HEK293 (cell line): ENCODE data around the gene ZMYND10.
A peak's percentile ranks its signal among the peaks of the same experiment; 100 is the strongest.

Experiments
- ATF2 ChIP-seq: fragments of 450-650 bp; formaldehyde crosslinking; IDR thresholded peaks from 2 replicates; pipeline ENCODE4 v1.5.1; 2016; ENCODE audit warnings: missing biosample characterization, missing genetic modification characterization, low read depth
- KLF16 ChIP-seq: fragments of 450-650 bp; formaldehyde crosslinking; IDR thresholded peaks from 2 replicates; pipeline ENCODE4 v1.5.1; 2017; ENCODE audit warnings: missing biosample characterization, missing genetic modification characterization
- KLF17 ChIP-seq: fragments of 450-650 bp; formaldehyde crosslinking; IDR thresholded peaks from 2 replicates; pipeline ENCODE4 v1.5.1; 2016; ENCODE audit warnings: missing biosample characterization, missing genetic modification characterization
- MEIS1 ChIP-seq: sonication (generic); formaldehyde crosslinking; IDR thresholded peaks from 2 replicates; pipeline ENCODE4 v1.8.1; 2022; ENCODE audit warnings: missing genetic modification reagents, mild to moderate bottlenecking, borderline replicate concordance
- MYNN ChIP-seq: fragments of 450-650 bp; formaldehyde crosslinking; IDR thresholded peaks from 2 replicates; pipeline ENCODE4 v1.5.1; 2016; ENCODE audit warnings: missing biosample characterization, missing genetic modification characterization, borderline replicate concordance
- PBX3 ChIP-seq: sonication (generic); formaldehyde crosslinking; IDR thresholded peaks from 2 replicates; pipeline ENCODE4 v1.8.1; 2022; ENCODE audit warnings: mild to moderate bottlenecking, moderate library complexity, missing genetic modification reagents
- SALL2 ChIP-seq: fragments of 450-650 bp; formaldehyde crosslinking; IDR thresholded peaks from 2 replicates; pipeline ENCODE4 v1.5.0; 2017; ENCODE audit warnings: missing biosample characterization, mild to moderate bottlenecking, missing genetic modification characterization, borderline replicate concordance
- SP7 ChIP-seq: fragments of 450-650 bp; formaldehyde crosslinking; IDR thresholded peaks from 2 replicates; pipeline ENCODE4 v1.5.1; 2016; ENCODE audit warnings: missing biosample characterization, missing genetic modification characterization
- ZBTB21 ChIP-seq: fragments of 450-650 bp; formaldehyde crosslinking; IDR thresholded peaks from 2 replicates; pipeline ENCODE4 v1.5.1; 2017; ENCODE audit warnings: missing biosample characterization, missing genetic modification characterization
- ZNF146 ChIP-seq: fragments of 450-650 bp; formaldehyde crosslinking; IDR thresholded peaks from 2 replicates; pipeline ENCODE4 v1.5.1; 2016; ENCODE audit warnings: missing biosample characterization, missing genetic modification characterization
- ZNF148 ChIP-seq: fragments of 450-650 bp; formaldehyde crosslinking; IDR thresholded peaks from 2 replicates; pipeline ENCODE4 v1.5.0; 2017; ENCODE audit warnings: missing biosample characterization, missing genetic modification characterization, borderline replicate concordance
- ZNF221 ChIP-seq: fragments of 450-650 bp; formaldehyde crosslinking; IDR thresholded peaks from 2 replicates; pipeline ENCODE4 v1.5.1; 2017; ENCODE audit warnings: missing biosample characterization, missing genetic modification characterization, borderline replicate concordance
- ZNF223 ChIP-seq: fragments of 450-650 bp; formaldehyde crosslinking; IDR thresholded peaks from 2 replicates; pipeline ENCODE4 v1.5.1; 2016; ENCODE audit warnings: missing biosample characterization, missing genetic modification characterization
- ZNF341 ChIP-seq: fragments of 450-650 bp; formaldehyde crosslinking; IDR thresholded peaks from 2 replicates; pipeline ENCODE4; 2016; ENCODE audit warnings: low read depth, missing biosample characterization, missing genetic modification characterization
- ZNF391 ChIP-seq: fragments of 450-650 bp; formaldehyde crosslinking; IDR thresholded peaks from 2 replicates; pipeline ENCODE4 v1.5.1; 2016; ENCODE audit warnings: low read depth, missing biosample characterization, missing genetic modification characterization, borderline replicate concordance
- ZNF433 ChIP-seq: fragments of 450-650 bp; formaldehyde crosslinking; IDR thresholded peaks from 2 replicates; pipeline ENCODE4 v1.5.1; 2016; ENCODE audit warnings: missing biosample characterization, missing genetic modification characterization, low read depth
- ZNF473 ChIP-seq: fragments of 450-650 bp; formaldehyde crosslinking; IDR thresholded peaks from 2 replicates; pipeline ENCODE4 v1.5.1; 2017; ENCODE audit warnings: missing biosample characterization, missing genetic modification characterization
- ZNF521 ChIP-seq: fragments of 450-650 bp; formaldehyde crosslinking; IDR thresholded peaks from 2 replicates; pipeline ENCODE4 v1.5.1; 2017; ENCODE audit warnings: missing biosample characterization, mild to moderate bottlenecking, missing genetic modification characterization
- ZNF561 ChIP-seq: fragments of 450-650 bp; IDR thresholded peaks from 2 replicates; pipeline ENCODE4 v1.5.1; 2018; ENCODE audit warnings: missing biosample characterization, missing genetic modification characterization, borderline replicate concordance
- ZNF585B ChIP-seq: fragments of 450-650 bp; formaldehyde crosslinking; IDR thresholded peaks from 2 replicates; pipeline ENCODE4 v1.5.1; 2016; ENCODE audit warnings: missing biosample characterization, missing genetic modification characterization
- ZNF610 ChIP-seq: fragments of 450-650 bp; formaldehyde crosslinking; IDR thresholded peaks from 2 replicates; pipeline ENCODE4 v1.5.1; 2016; ENCODE audit warnings: missing biosample characterization, missing genetic modification characterization, borderline replicate concordance
- ZNF692 ChIP-seq: fragments of 450-650 bp; formaldehyde crosslinking; IDR thresholded peaks from 2 replicates; pipeline ENCODE4 v1.5.1; 2016; ENCODE audit warnings: missing biosample characterization, missing genetic modification characterization
- ZNF785 ChIP-seq: fragments of 450-650 bp; formaldehyde crosslinking; IDR thresholded peaks from 2 replicates; pipeline ENCODE4 v1.5.1; 2016; ENCODE audit warnings: missing biosample characterization, missing genetic modification characterization
- ZNF792 ChIP-seq: fragments of 450-650 bp; formaldehyde crosslinking; IDR thresholded peaks from 2 replicates; pipeline ENCODE4 v1.5.1; 2016; ENCODE audit warnings: missing biosample characterization, missing genetic modification characterization
- ZNF837 ChIP-seq: fragments of 450-650 bp; formaldehyde crosslinking; IDR thresholded peaks from 2 replicates; pipeline ENCODE4 v1.5.1; 2016; ENCODE audit warnings: missing biosample characterization, missing genetic modification characterization
- ZXDB ChIP-seq: fragments of 450-650 bp; formaldehyde crosslinking; IDR thresholded peaks from 2 replicates; pipeline ENCODE4 v1.5.1; 2016; ENCODE audit warnings: missing biosample characterization, missing genetic modification characterization
- TF ChIP-seq, protein P1 (sequence below): fragments of 450-650 bp; formaldehyde crosslinking; IDR thresholded peaks from 2 replicates; pipeline ENCODE4 v1.5.1; 2016; ENCODE audit warnings: missing biosample characterization, missing genetic modification characterization
- TF ChIP-seq, protein P2 (sequence below): fragments of 450-650 bp; formaldehyde crosslinking; IDR thresholded peaks from 2 replicates; pipeline ENCODE4 v1.5.1; 2016; ENCODE audit warnings: missing biosample characterization, missing genetic modification characterization

The ZMYND10 gene

DNA sequence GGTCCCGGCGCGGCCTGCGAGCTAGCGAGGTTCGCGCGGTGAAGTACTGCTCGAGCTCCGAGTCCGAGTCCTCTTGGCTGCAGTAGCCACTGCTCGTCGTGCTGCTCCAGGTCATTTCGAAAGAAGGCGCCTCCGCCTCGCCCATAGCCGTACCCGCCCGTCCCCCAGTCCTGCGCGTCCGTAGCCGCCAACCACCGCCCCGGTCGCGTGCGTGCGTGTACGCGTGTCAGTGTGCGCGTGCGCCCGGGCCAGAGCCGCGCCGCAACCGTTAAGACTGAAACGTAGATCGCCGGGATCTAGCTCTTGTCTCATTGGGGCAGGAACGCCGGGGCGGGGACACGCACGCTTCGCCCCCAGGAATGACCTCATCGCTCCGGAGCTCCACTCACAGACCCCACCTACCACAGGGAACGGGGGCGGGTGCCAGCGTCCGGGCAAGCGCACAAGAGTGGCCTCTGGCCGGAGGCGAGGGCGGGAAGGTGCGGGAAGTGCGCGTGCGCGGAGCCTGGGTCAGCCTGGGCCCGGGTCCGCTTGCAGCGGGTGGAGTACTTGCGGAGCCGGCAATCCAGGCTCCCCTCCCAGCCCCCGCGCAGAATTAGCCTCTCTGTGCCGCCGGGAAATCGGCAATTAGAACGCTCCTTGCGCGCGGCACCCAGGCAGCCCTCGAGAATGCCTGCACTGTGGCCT lies 8.2 kb downstream of the ZMYND10 start (continued):
- no peak for TF ChIP-seq ZNF792 (tag by site-specific recombination)
- no peak for TF ChIP-seq ZNF433
- peak; percentile 90 for TF ChIP-seq ZNF223 (tag by site-specific recombination)
- TF ChIP-seq ZNF521 (tag by site-specific recombination) = no peak
- TF ChIP-seq KLF17 (tag by site-specific recombination) = peak; percentile 62
- TF ChIP-seq ZNF561 (tag by site-specific recombination) = no peak
- TF ChIP-seq ZNF146 = no peak
- peak; percentile 97 for TF ChIP-seq ATF2
- TF ChIP-seq, protein P1, sequence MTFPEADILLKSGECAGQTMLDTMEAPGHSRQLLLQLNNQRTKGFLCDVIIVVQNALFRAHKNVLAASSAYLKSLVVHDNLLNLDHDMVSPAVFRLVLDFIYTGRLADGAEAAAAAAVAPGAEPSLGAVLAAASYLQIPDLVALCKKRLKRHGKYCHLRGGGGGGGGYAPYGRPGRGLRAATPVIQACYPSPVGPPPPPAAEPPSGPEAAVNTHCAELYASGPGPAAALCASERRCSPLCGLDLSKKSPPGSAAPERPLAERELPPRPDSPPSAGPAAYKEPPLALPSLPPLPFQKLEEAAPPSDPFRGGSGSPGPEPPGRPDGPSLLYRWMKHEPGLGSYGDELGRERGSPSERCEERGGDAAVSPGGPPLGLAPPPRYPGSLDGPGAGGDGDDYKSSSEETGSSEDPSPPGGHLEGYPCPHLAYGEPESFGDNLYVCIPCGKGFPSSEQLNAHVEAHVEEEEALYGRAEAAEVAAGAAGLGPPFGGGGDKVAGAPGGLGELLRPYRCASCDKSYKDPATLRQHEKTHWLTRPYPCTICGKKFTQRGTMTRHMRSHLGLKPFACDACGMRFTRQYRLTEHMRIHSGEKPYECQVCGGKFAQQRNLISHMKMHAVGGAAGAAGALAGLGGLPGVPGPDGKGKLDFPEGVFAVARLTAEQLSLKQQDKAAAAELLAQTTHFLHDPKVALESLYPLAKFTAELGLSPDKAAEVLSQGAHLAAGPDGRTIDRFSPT (tag by site-specific recombination) = peak; percentile 99
- no peak for TF ChIP-seq ZNF610 (tag by site-specific recombination)
- TF ChIP-seq PBX3 = no peak
- TF ChIP-seq ZBTB21 = no peak
- peak; percentile 59 for TF ChIP-seq SP7 (tag by site-specific recombination)
- 0 out of 2 replicates have a peak, but pooled peaks have one; percentile 55 for TF ChIP-seq KLF16 (tag by site-specific recombination)
- TF ChIP-seq MEIS1 (CRISPR knock-in tag) = no peak
- TF ChIP-seq SALL2 (tag by site-specific recombination) = no peak
- TF ChIP-seq ZNF148 (tag by site-specific recombination) = no peak
- no peak for TF ChIP-seq ZNF391
- TF ChIP-seq ZNF341 (tag by site-specific recombination) = peak; percentile 76
- 0 out of 2 replicates have a peak, but pooled peaks have one; percentile 44 for TF ChIP-seq ZNF785 (tag by site-specific recombination)
- TF ChIP-seq ZNF221 (tag by site-specific recombination) = no peak
- 0 out of 2 replicates have a peak, but pooled peaks have one; percentile 8 for TF ChIP-seq ZNF585B
- TF ChIP-seq ZXDB (tag by site-specific recombination) = peak; percentile 46; the same call in 1 of the 2 replicates
- TF ChIP-seq MYNN (tag by site-specific recombination) = no peak
- TF ChIP-seq ZNF692 = peak; percentile 59
- TF ChIP-seq ZNF837 (tag by site-specific recombination) = no peak
- TF ChIP-seq ZNF473 (tag by site-specific recombination) = no peak
- TF ChIP-seq, protein P2, sequence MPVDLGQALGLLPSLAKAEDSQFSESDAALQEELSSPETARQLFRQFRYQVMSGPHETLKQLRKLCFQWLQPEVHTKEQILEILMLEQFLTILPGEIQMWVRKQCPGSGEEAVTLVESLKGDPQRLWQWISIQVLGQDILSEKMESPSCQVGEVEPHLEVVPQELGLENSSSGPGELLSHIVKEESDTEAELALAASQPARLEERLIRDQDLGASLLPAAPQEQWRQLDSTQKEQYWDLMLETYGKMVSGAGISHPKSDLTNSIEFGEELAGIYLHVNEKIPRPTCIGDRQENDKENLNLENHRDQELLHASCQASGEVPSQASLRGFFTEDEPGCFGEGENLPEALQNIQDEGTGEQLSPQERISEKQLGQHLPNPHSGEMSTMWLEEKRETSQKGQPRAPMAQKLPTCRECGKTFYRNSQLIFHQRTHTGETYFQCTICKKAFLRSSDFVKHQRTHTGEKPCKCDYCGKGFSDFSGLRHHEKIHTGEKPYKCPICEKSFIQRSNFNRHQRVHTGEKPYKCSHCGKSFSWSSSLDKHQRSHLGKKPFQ = peak; percentile 15; the same call in 1 of the 2 replicates
